Measurements from ENCODE around the gene ALAS1.

GRCh38 chr3:52218937-52219650 lies 21.1 kb downstream of the ALAS1 start:
- TF ChIP-seq CTCF (IDR thresholded peaks at IDR 0.05), result no peak
- no peak for TF ChIP-seq POLR2A (IDR thresholded peaks at IDR 0.05)

Measured in lower leg skin (tissue), 3 donors.